ENCODE results near the gene TRPM4.

Gene TRPM4

DNA sequence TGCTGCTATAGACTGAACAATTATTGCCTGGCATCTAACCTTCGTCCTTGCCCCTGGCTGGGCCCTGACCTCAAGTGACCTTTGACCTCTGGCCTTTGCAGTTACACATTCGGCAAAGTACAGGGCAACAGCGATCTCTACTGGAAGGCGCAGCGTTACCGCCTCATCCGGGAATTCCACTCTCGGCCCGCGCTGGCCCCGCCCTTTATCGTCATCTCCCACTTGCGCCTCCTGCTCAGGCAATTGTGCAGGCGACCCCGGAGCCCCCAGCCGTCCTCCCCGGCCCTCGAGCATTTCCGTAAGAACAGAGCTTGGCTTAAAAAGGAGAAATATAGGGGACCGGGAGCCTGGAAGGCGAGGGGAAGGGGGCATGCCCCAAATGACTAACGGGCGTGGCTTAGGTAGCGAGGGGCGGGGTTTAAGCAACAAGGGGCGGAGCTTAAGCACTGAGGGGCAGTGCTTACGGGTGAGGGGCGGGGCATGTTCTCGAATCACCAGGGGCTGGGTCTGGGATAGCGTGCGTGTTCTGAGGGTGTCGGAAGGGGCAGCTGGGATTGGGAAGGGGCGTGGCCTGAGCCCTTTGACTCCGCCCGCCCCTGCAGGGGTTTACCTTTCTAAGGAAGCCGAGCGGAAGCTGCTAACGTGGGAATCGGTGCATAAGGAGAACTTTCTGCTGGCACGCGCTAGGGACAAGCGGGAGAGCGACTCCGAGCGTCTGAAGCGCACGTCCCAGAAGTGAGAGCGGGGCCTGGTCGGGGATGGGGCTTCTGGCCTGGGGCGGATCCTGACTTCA lies 52.7 kb downstream of the TRPM4 start:
- POLR2A ChIA-PET: interaction anchor here (0.6 kb wide), 1 partner anchor 119 kb away, joined by 6 read pairs; no protein-coding TSS in a partner anchor
- Histone ChIP-seq H3K27ac (ENCODE audit: extremely low read depth, low read depth, low read length) (no peak overlapping the region), H3K36me3 (ENCODE audit: control insufficient read depth in 2 of 2, insufficient read depth in 1 of 2, low read length in 2 of 2) (peaks cover 0 to 6% of the 10 kb centered on the region in 2 experiments; a peak in 2 of 3 replicates), H3K4me1 (ENCODE audit: control insufficient read depth, insufficient read depth, low read length) (peaks cover 6% of the 10 kb centered on the region; the same call in 1 of the 2 replicates), H3K4me3 (ENCODE audit: low read depth, low read length) (no peak overlapping the region), H3K9me3 (ENCODE audit: control insufficient read depth, insufficient read depth, low read depth, low read length) (no peaks in the 10 kb centered on the region)
- CTCF ChIA-PET: interaction anchor here (2.7 to 10.4 kb wide), 4 partner anchors 13 to 136 kb away, joined by 16 to 113 read pairs (median 94); partner anchors contain the start of gene KCNA7
- TF ChIP-seq HOXC10 (CRISPR knock-in tag; IDR thresholded peaks at IDR 0.05): no peak
- TF ChIP-seq, protein P1, sequence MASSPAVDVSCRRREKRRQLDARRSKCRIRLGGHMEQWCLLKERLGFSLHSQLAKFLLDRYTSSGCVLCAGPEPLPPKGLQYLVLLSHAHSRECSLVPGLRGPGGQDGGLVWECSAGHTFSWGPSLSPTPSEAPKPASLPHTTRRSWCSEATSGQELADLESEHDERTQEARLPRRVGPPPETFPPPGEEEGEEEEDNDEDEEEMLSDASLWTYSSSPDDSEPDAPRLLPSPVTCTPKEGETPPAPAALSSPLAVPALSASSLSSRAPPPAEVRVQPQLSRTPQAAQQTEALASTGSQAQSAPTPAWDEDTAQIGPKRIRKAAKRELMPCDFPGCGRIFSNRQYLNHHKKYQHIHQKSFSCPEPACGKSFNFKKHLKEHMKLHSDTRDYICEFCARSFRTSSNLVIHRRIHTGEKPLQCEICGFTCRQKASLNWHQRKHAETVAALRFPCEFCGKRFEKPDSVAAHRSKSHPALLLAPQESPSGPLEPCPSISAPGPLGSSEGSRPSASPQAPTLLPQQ (tag by site-specific recombination; IDR thresholded peaks at IDR 0.05): no peak
- TF ChIP-seq ZNF157 (tag by site-specific recombination; IDR thresholded peaks at IDR 0.05): no peak
- TF ChIP-seq OVOL3 (tag by site-specific recombination; IDR thresholded peaks at IDR 0.05): no peak
- TF ChIP-seq ZNF544 (tag by site-specific recombination; IDR thresholded peaks at IDR 0.05): no peak
- TF ChIP-seq OSR2 (tag by site-specific recombination; IDR thresholded peaks at IDR 0.05): no peak
- TF ChIP-seq ZNF560 (tag by site-specific recombination; IDR thresholded peaks at IDR 0.05; ENCODE audit: borderline replicate concordance): no peak
- TF ChIP-seq ZNF140 (tag by site-specific recombination; IDR thresholded peaks at IDR 0.05): no peak
- TF ChIP-seq ZNF248 (tag by site-specific recombination; IDR thresholded peaks at IDR 0.05): no peak
- TF ChIP-seq, protein P2, sequence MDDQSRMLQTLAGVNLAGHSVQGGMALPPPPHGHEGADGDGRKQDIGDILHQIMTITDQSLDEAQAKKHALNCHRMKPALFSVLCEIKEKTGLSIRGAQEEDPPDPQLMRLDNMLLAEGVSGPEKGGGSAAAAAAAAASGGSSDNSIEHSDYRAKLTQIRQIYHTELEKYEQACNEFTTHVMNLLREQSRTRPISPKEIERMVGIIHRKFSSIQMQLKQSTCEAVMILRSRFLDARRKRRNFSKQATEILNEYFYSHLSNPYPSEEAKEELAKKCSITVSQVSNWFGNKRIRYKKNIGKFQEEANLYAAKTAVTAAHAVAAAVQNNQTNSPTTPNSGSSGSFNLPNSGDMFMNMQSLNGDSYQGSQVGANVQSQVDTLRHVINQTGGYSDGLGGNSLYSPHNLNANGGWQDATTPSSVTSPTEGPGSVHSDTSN (CRISPR knock-in tag; IDR thresholded peaks at IDR 0.05): no peak
- TF ChIP-seq ZNF48 (tag by site-specific recombination; IDR thresholded peaks at IDR 0.05): no peak
- TF ChIP-seq WT1 (tag by site-specific recombination; IDR thresholded peaks at IDR 0.05): no peak
- TF ChIP-seq ZNF169 (tag by site-specific recombination; IDR thresholded peaks at IDR 0.05): no peak
- no peak for TF ChIP-seq ZNF658 (tag by site-specific recombination; IDR thresholded peaks at IDR 0.05)
- TF ChIP-seq MEIS1 (CRISPR knock-in tag; IDR thresholded peaks at IDR 0.05; ENCODE audit: borderline replicate concordance): no peak
- TF ChIP-seq KLF8 (tag by site-specific recombination; IDR thresholded peaks at IDR 0.05): peak; percentile 59; the same call in 1 of the 2 replicates
- TF ChIP-seq, protein P3, sequence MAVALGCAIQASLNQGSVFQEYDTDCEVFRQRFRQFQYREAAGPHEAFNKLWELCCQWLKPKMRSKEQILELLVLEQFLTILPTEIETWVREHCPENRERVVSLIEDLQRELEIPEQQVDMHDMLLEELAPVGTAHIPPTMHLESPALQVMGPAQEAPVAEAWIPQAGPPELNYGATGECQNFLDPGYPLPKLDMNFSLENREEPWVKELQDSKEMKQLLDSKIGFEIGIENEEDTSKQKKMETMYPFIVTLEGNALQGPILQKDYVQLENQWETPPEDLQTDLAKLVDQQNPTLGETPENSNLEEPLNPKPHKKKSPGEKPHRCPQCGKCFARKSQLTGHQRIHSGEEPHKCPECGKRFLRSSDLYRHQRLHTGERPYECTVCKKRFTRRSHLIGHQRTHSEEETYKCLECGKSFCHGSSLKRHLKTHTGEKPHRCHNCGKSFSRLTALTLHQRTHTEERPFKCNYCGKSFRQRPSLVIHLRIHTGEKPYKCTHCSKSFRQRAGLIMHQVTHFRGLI (tag by site-specific recombination; IDR thresholded peaks at IDR 0.05): no peak
- TF ChIP-seq ZNF670 (tag by site-specific recombination; IDR thresholded peaks at IDR 0.05; ENCODE audit: low read depth): no peak
- no peak for TF ChIP-seq ZNF221 (tag by site-specific recombination; IDR thresholded peaks at IDR 0.05; ENCODE audit: borderline replicate concordance)
- 0 out of 2 replicates have a peak, but pooled peaks have one; percentile 26 for TF ChIP-seq ZNF335 (tag by site-specific recombination; conservative IDR thresholded peaks at IDR 0.05)
- TF ChIP-seq BCL11A (tag by site-specific recombination; IDR thresholded peaks at IDR 0.05; ENCODE audit: low read depth): 0 out of 2 replicates have a peak, but pooled peaks have one; percentile 36
- no peak for TF ChIP-seq ZNF394 (tag by site-specific recombination; IDR thresholded peaks at IDR 0.05; ENCODE audit: borderline replicate concordance)
- TF ChIP-seq ZNF626 (tag by site-specific recombination; IDR thresholded peaks at IDR 0.05): no peak
- TF ChIP-seq, protein P4, sequence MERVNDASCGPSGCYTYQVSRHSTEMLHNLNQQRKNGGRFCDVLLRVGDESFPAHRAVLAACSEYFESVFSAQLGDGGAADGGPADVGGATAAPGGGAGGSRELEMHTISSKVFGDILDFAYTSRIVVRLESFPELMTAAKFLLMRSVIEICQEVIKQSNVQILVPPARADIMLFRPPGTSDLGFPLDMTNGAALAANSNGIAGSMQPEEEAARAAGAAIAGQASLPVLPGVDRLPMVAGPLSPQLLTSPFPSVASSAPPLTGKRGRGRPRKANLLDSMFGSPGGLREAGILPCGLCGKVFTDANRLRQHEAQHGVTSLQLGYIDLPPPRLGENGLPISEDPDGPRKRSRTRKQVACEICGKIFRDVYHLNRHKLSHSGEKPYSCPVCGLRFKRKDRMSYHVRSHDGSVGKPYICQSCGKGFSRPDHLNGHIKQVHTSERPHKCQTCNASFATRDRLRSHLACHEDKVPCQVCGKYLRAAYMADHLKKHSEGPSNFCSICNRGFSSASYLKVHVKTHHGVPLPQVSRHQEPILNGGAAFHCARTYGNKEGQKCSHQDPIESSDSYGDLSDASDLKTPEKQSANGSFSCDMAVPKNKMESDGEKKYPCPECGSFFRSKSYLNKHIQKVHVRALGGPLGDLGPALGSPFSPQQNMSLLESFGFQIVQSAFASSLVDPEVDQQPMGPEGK (tag by site-specific recombination; IDR thresholded peaks at IDR 0.05): no peak
- no peak for TF ChIP-seq ZNF426 (tag by site-specific recombination; IDR thresholded peaks at IDR 0.05)
- TF ChIP-seq, protein P5, sequence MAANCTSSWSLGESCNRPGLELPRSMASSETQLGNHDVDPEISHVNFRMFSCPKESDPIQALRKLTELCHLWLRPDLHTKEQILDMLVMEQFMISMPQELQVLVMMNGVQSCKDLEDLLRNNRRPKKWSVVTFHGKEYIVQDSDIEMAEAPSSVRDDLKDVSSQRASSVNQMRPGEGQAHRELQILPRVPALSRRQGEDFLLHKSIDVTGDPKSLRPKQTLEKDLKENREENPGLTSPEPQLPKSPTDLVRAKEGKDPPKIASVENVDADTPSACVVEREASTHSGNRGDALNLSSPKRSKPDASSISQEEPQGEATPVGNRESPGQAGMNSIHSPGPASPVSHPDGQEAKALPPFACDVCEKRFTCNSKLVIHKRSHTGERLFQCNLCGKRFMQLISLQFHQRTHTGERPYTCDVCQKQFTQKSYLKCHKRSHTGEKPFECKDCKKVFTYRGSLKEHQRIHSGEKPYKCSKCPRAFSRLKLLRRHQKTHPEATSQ (tag by site-specific recombination; IDR thresholded peaks at IDR 0.05): no peak
- TF ChIP-seq, protein P6, sequence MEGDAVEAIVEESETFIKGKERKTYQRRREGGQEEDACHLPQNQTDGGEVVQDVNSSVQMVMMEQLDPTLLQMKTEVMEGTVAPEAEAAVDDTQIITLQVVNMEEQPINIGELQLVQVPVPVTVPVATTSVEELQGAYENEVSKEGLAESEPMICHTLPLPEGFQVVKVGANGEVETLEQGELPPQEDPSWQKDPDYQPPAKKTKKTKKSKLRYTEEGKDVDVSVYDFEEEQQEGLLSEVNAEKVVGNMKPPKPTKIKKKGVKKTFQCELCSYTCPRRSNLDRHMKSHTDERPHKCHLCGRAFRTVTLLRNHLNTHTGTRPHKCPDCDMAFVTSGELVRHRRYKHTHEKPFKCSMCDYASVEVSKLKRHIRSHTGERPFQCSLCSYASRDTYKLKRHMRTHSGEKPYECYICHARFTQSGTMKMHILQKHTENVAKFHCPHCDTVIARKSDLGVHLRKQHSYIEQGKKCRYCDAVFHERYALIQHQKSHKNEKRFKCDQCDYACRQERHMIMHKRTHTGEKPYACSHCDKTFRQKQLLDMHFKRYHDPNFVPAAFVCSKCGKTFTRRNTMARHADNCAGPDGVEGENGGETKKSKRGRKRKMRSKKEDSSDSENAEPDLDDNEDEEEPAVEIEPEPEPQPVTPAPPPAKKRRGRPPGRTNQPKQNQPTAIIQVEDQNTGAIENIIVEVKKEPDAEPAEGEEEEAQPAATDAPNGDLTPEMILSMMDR (tag by site-specific recombination; IDR thresholded peaks at IDR 0.05): no peak
- TF ChIP-seq ZNF521 (tag by site-specific recombination; IDR thresholded peaks at IDR 0.05): no peak
- TF ChIP-seq ZNF341 (tag by site-specific recombination; IDR thresholded peaks at IDR 0.05; ENCODE audit: low read depth): no peak

All from HEK293 (cell line).